NT2/D1 (cell line): Measurements from ENCODE around the gene RPS6KB2.

ENCODE experiments used
- DNase-seq: peaks from one replicate; pipeline ENCODE4 v3.0.0-alpha.2; 2011; ENCODE audit warnings: low read depth, low spot score
- H3K27me3 ChIP-seq: 2 replicates; pipeline ENCODE4 v1.6.0; 2011; ENCODE audit warnings: mild to moderate bottlenecking; ENCODE audit not compliant: insufficient read length, insufficient read depth
- H3K36me3 ChIP-seq: 2 replicates; pipeline ENCODE4 v1.6.1; 2011; ENCODE audit warnings: mild to moderate bottlenecking, low read length, mixed read lengths; ENCODE audit not compliant: insufficient read depth, insufficient read length
- H3K4me1 ChIP-seq: 2 replicates; pipeline ENCODE4 v1.5.1; 2011; ENCODE audit not compliant: insufficient read depth, insufficient read length
- H3K4me3 ChIP-seq: 2 replicates; pipeline ENCODE4 v1.5.1; 2011; ENCODE audit warnings: low read depth; ENCODE audit not compliant: insufficient read length
- H3K9ac ChIP-seq: 2 replicates; pipeline ENCODE4 v1.6.0; 2011; ENCODE audit warnings: low read depth; ENCODE audit not compliant: insufficient read length
- H3K9me3 ChIP-seq: 2 replicates; pipeline ENCODE4 v1.5.1; 2011; ENCODE audit warnings: mild to moderate bottlenecking, low read length; ENCODE audit not compliant: insufficient read depth
- SUZ12 ChIP-seq: IDR thresholded peaks from 2 replicates; pipeline ENCODE4 v1.6.1; 2011; ENCODE audit not compliant: insufficient read length, insufficient read depth; ENCODE audit errors: extremely low read depth
- YY1 ChIP-seq: IDR thresholded peaks from 2 replicates; pipeline ENCODE4 v1.6.1; 2011; ENCODE audit not compliant: insufficient read length, insufficient read depth
- ZNF274 ChIP-seq: IDR thresholded peaks from 2 replicates; pipeline ENCODE4 v1.6.1; 2011; ENCODE audit warnings: mild to moderate bottlenecking, low read depth, low read length

Gene RPS6KB2

GRCh38 chr11:67387069-67387468 is 41.2 kb upstream of the RPS6KB2 start:
- H3K4me3 ChIP-seq: no peak overlapping the region
- H3K36me3 ChIP-seq: peaks cover 5% of the 10 kb centered on the region
- H3K9me3 ChIP-seq: no peaks in the 10 kb centered on the region
- DNase-seq: no peak
- peak overlapping the region; percentile 54 for H3K9ac ChIP-seq
- peaks cover 6% of the 10 kb centered on the region for H3K27me3 ChIP-seq
- TF ChIP-seq ZNF274 (no peak), YY1 (no peak)
- peaks cover 29% of the 10 kb centered on the region for H3K4me1 ChIP-seq

- peaks cover 10% of the 10 kb centered on the region for H3K27me3 ChIP-seq
- no peak for DNase-seq
- no peak overlapping the region for H3K4me3 ChIP-seq
- H3K9me3 ChIP-seq: no peaks in the 10 kb centered on the region
- peak overlapping the region; percentile 54 for H3K9ac ChIP-seq
- TF ChIP-seq YY1 (no peak), SUZ12 (no peak), ZNF274 (no peak)
- peaks cover 29% of the 10 kb centered on the region for H3K4me1 ChIP-seq
- peaks cover 5% of the 10 kb centered on the region for H3K36me3 ChIP-seq
Observed at GRCh38 chr11:67387518-67387917, 40.8 kb upstream of the RPS6KB2 start.

- no peak overlapping the region for H3K4me3 ChIP-seq
- no peak overlapping the region for H3K9ac ChIP-seq
- H3K9me3 ChIP-seq: no peaks in the 10 kb centered on the region
- TF ChIP-seq YY1: no peak
- TF ChIP-seq ZNF274: no peak
- no peak for TF ChIP-seq SUZ12
- peaks cover 13% of the 10 kb centered on the region for H3K27me3 ChIP-seq
- DNase-seq: peak; percentile 65
- H3K36me3 ChIP-seq: peaks cover 23% of the 10 kb centered on the region
- peaks cover 31% of the 10 kb centered on the region for H3K4me1 ChIP-seq
Observed at GRCh38 chr11:67389477-67389876, 38.8 kb upstream of the RPS6KB2 start.

GRCh38 chr11:67390947-67391303 is 37.4 kb upstream of the RPS6KB2 start:
- H3K4me3 ChIP-seq: peak overlapping the region; percentile 90
- TF ChIP-seq ZNF274 (no peak), YY1 (no peak)
- H3K4me1 ChIP-seq: peaks cover 24% of the 10 kb centered on the region
- peaks cover 33% of the 10 kb centered on the region for H3K36me3 ChIP-seq
- H3K27me3 ChIP-seq: peaks cover 7% of the 10 kb centered on the region
- DNase-seq: no peak
- no peaks in the 10 kb centered on the region for H3K9me3 ChIP-seq
- H3K9ac ChIP-seq: peak overlapping the region; percentile 97

- Histone ChIP-seq H3K27me3 (peaks cover 7% of the 10 kb centered on the region), H3K4me1 (peaks cover 26% of the 10 kb centered on the region), H3K9me3 (no peaks in the 10 kb centered on the region), H3K9ac (peak within 1 kb of the TSS; percentile 97), H3K4me3 (peak within 1 kb of the TSS; percentile 90), H3K36me3 (peaks cover 39% of the 10 kb centered on the region)
- DNase-seq: peak; percentile 97
- TF ChIP-seq YY1 (no peak), ZNF274 (no peak), SUZ12 (no peak)
Observed at GRCh38 chr11:67391304-67392182, 36.8 kb upstream of the RPS6KB2 start, which contains the start of gene RAD9A. Gene RAD9A, plus strand, starts transcription at chr11:67391986. Its CDS starts 59 bp downstream, at chr11:67392045.

GRCh38 chr11:67392183-67392715 is 36.0 kb upstream of the RPS6KB2 start:
- Histone ChIP-seq H3K27me3 (peaks cover 7% of the 10 kb centered on the region), H3K9me3 (no peaks in the 10 kb centered on the region), H3K4me3 (peak overlapping the region; percentile 90), H3K36me3 (peaks cover 46% of the 10 kb centered on the region), H3K9ac (peak overlapping the region; percentile 97), H3K4me1 (peaks cover 24% of the 10 kb centered on the region)
- no peak for TF ChIP-seq ZNF274
- TF ChIP-seq SUZ12: no peak
- TF ChIP-seq YY1: no peak
- no peak for DNase-seq

GRCh38 chr11:67393437-67393836 is 34.9 kb upstream of the RPS6KB2 start:
- Histone ChIP-seq H3K27me3 (peaks cover 7% of the 10 kb centered on the region), H3K4me1 (peaks cover 23% of the 10 kb centered on the region), H3K4me3 (no peak overlapping the region), H3K36me3 (peaks cover 58% of the 10 kb centered on the region), H3K9me3 (no peaks in the 10 kb centered on the region), H3K9ac (no peak overlapping the region)
- DNase-seq: no peak
- no peak for TF ChIP-seq YY1
- no peak for TF ChIP-seq SUZ12
- no peak for TF ChIP-seq ZNF274
